NCI-H2107 treated with DMSO at 0.1 percent for 48 hours (cell line): ENCODE measurements around the gene PLVAP.
A peak's percentile ranks its signal among the peaks of the same experiment; 100 is the strongest.
"Not testable (repeated sequence)": the region's sequence is repeated elsewhere in the genome, so short reads cannot be mapped to it uniquely, and the experiment has no call there.

Experiments used
- DNase-seq: peaks from one replicate; lab custom pipeline; 2025; ENCODE audit not compliant: unreplicated experiment; lab: John Stamatoyannopoulos, UW

The PLVAP gene

GRCh38 chr19:17402982-17403855, 26.1 kb upstream of the PLVAP start:
- DNase-seq: no peak

- no peak for DNase-seq
Observed at GRCh38 chr19:17401628-17402027, 24.5 kb upstream of the PLVAP start.

- no peak for DNase-seq
Observed at GRCh38 chr19:17398902-17399527, 21.9 kb upstream of the PLVAP start.

GRCh38 chr19:17394891-17395415, 17.8 kb upstream of the PLVAP start:
- no peak for DNase-seq

- no peak for DNase-seq
Observed at GRCh38 chr19:17393914-17394313, 16.8 kb upstream of the PLVAP start, which contains the start of gene CCDC194. Gene CCDC194, minus strand, starts transcription at chr19:17394196. Its CDS starts 38 bp downstream, at chr19:17394158.

GRCh38 chr19:17393002-17393401, 15.9 kb upstream of the PLVAP start:
- DNase-seq: no peak

GRCh38 chr19:17391371-17392151, 14.4 kb upstream of the PLVAP start:
- DNase-seq: no peak

- peak; percentile 36 for DNase-seq
Observed at GRCh38 chr19:17390665-17391370, 13.7 kb upstream of the PLVAP start.

- no peak for DNase-seq
Observed at GRCh38 chr19:17389957-17390664, 13.0 kb upstream of the PLVAP start.

- DNase-seq: no peak
Observed at GRCh38 chr19:17389288-17389687, 12.1 kb upstream of the PLVAP start.

- DNase-seq: no peak
Observed at GRCh38 chr19:17385878-17386611, 8.9 kb upstream of the PLVAP start.

- no peak for DNase-seq
Observed at GRCh38 chr19:17380426-17381138, 3.4 kb upstream of the PLVAP start.

- DNase-seq: no peak
Observed at GRCh38 chr19:17379221-17379631, 2.1 kb upstream of the PLVAP start.

- DNase-seq: no peak
Observed at GRCh38 chr19:17378271-17378670, 1.1 kb upstream of the PLVAP start.

- no peak for DNase-seq
Observed at GRCh38 chr19:17370026-17370587, 7.0 kb downstream of the PLVAP start.

- no peak for DNase-seq
Observed at GRCh38 chr19:17365361-17365760, 11.8 kb downstream of the PLVAP start.

- DNase-seq: not testable (repeated sequence)
Observed at GRCh38 chr19:17363852-17364605, 13.1 kb downstream of the PLVAP start.
